Vagina (tissue), 2 donors: ENCODE data around the gene PRDM2. TPM values are rescaled to one million over a fixed set of nuclear protein-coding genes. Genes with fewer than 3 reads are reported as not detected.
"Not testable (repeated sequence)": the region's sequence is repeated elsewhere in the genome, so short reads cannot be mapped to it uniquely, and the experiment has no call there.

Source experiments
- DNase-seq, 2 donors: peaks; one replicate each; pipeline ENCODE4 v3.0.0-alpha.2; 2017; ENCODE audit errors: extremely low spot score in 2 of 2
- H3K27ac ChIP-seq: fragments of 200-600 bp; sonication (generic); one replicate; pipeline ENCODE4 v1.5.1; 2019
- H3K27me3 ChIP-seq: fragments of 200-600 bp; sonication (generic); one replicate; pipeline ENCODE4 v1.5.1; 2019
- H3K36me3 ChIP-seq, 2 donors: fragments of 200-600 bp; sonication (generic); one replicate each; pipeline ENCODE4 v1.5.1; 2017 to 2019
- H3K4me1 ChIP-seq: fragments of 200-600 bp; sonication (generic); one replicate; pipeline ENCODE4 v1.5.1; 2019
- H3K4me3 ChIP-seq, 2 donors: fragments of 200-600 bp; sonication (generic); 1 replicate in 1 of 2; 2 replicates in 1 of 2; pipeline ENCODE4 v1.5.1; 2016 to 2019
- H3K9me3 ChIP-seq: fragments of 200-600 bp; sonication (generic); one replicate; pipeline ENCODE4 v1.5.1; 2019
- CTCF ChIP-seq, 3 experiments: fragments of 450-650 bp in 2 of 3; fragments of 200-600 bp in 1 of 3; sonication (generic) in 1 of 3; IDR thresholded peaks; one replicate each; pipeline ENCODE4 v1.5.1; 2017 to 2019; ENCODE audit warnings: antibody characterized with exemption in 3 of 3, mild to moderate bottlenecking in 2 of 3, moderate library complexity in 2 of 3
- POLR2A ChIP-seq, 2 donors: fragments of 450-650 bp; IDR thresholded peaks; one replicate each; pipeline ENCODE4 v1.6.1; 2017; ENCODE audit warnings: antibody characterized with exemption in 2 of 2, mild to moderate bottlenecking in 2 of 2, moderate library complexity in 2 of 2
- POLR2AphosphoS5 ChIP-seq, 2 donors: sonication (generic); formaldehyde crosslinking; IDR thresholded peaks; one replicate each; pipeline ENCODE4 v1.9.0; 2017; ENCODE audit warnings: antibody characterized with exemption in 2 of 2, mild to moderate bottlenecking in 2 of 2, low read depth in 1 of 2; ENCODE audit not compliant: insufficient read depth in 1 of 2
- intact Hi-C: fragments of 100-400 bp; cut with DNase I; formaldehyde crosslinking; loops from one replicate; pipeline ENCODE4 v1.15.1; 2023
- total RNA-seq: library from RNA; depleted of rRNA; stranded (reverse); fragments of >200 nt; gene quantifications from one replicate; pipeline ENCODE4 v1.2.3, GENCODE V29; 2016

Gene PRDM2
- total RNA-seq, 1 donor from 2014 or later = 56.2 TPM

- intact Hi-C loops = no loop called here
- Histone ChIP-seq H3K9me3 (no peaks in the 10 kb centered on the region), H3K36me3 (no peaks in the 10 kb centered on the region), H3K27me3 (no peaks in the 10 kb centered on the region), H3K4me3 (no peak overlapping the region), H3K27ac (no peak overlapping the region), H3K4me1 (no peaks in the 10 kb centered on the region)
- TF ChIP-seq POLR2A (IDR thresholded peaks at IDR 0.05) (no peak), POLR2AphosphoS5 (IDR thresholded peaks at IDR 0.05; ENCODE audit: insufficient read depth in 1 of 2, low read depth in 1 of 2) (no peak), CTCF (IDR thresholded peaks at IDR 0.05) (no peak)
- no peak for DNase-seq
Observed at GRCh38 chr1:13674377-13674776, 25.6 kb upstream of the PRDM2 start.

GRCh38 chr1:13675151-13675651 lies 24.8 kb upstream of the PRDM2 start:
- intact Hi-C loops = no loop called here
- H3K27ac ChIP-seq = no peak overlapping the region

GRCh38 chr1:13677896-13678295 lies 22.1 kb upstream of the PRDM2 start:
- TF ChIP-seq POLR2AphosphoS5 (IDR thresholded peaks at IDR 0.05; ENCODE audit: insufficient read depth in 1 of 2, low read depth in 1 of 2) (no peak), CTCF (IDR thresholded peaks at IDR 0.05) (no peak), POLR2A (IDR thresholded peaks at IDR 0.05) (no peak)
- DNase-seq = no peak
- no peak overlapping the region for H3K4me3 ChIP-seq
- H3K9me3 ChIP-seq = no peaks in the 10 kb centered on the region
- intact Hi-C loops = no loop called here
- H3K27me3 ChIP-seq = no peaks in the 10 kb centered on the region
- H3K36me3 ChIP-seq = no peaks in the 10 kb centered on the region
- no peak overlapping the region for H3K27ac ChIP-seq
- H3K4me1 ChIP-seq = no peaks in the 10 kb centered on the region

More at GRCh38 chr1:13675151-13675651, 24.8 kb upstream of the PRDM2 start:
- no peak for TF ChIP-seq POLR2AphosphoS5 (IDR thresholded peaks at IDR 0.05; ENCODE audit: insufficient read depth in 1 of 2, low read depth in 1 of 2)
- no peak for TF ChIP-seq POLR2A (IDR thresholded peaks at IDR 0.05)
- no peak for TF ChIP-seq CTCF (IDR thresholded peaks at IDR 0.05)
- Histone ChIP-seq H3K9me3 (no peaks in the 10 kb centered on the region), H3K4me3 (no peak overlapping the region), H3K36me3 (no peaks in the 10 kb centered on the region), H3K4me1 (no peaks in the 10 kb centered on the region), H3K27me3 (no peaks in the 10 kb centered on the region)
- no peak for DNase-seq

GRCh38 chr1:13679651-13680050 lies 20.3 kb upstream of the PRDM2 start:
- Histone ChIP-seq H3K9me3 (no peaks in the 10 kb centered on the region), H3K36me3 (no peaks in the 10 kb centered on the region), H3K4me1 (no peaks in the 10 kb centered on the region), H3K27ac (no peak overlapping the region), H3K27me3 (no peaks in the 10 kb centered on the region), H3K4me3 (no peak overlapping the region)
- TF ChIP-seq POLR2AphosphoS5 (IDR thresholded peaks at IDR 0.05; ENCODE audit: insufficient read depth in 1 of 2, low read depth in 1 of 2) (no peak), CTCF (IDR thresholded peaks at IDR 0.05) (no peak), POLR2A (IDR thresholded peaks at IDR 0.05) (no peak)
- no peak for DNase-seq
- intact Hi-C loops = no loop called here

DNA sequence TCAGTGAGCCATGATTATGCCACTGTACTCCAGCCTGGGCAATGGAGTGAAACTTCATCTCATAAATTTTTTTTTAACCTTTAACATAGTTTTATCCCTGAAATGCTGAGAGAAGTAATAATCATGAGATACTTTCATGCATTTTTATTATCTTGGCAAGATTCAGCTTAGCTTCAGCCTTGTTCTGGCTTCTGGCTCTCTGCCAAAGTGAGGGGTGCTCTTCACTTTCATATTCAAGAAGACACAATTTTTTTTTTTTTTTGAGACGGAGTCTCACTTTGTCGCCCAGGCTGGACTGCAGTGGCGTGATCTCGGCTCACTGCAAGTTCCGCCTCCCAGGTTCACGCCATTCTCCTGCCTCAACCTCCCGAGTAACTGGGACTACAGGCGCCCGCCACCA lies 19.4 kb upstream of the PRDM2 start:
- H3K9me3 ChIP-seq, H3K36me3 ChIP-seq, DNase-seq, H3K4me3 ChIP-seq, intact Hi-C loops, H3K27ac ChIP-seq, H3K4me1 ChIP-seq, H3K27me3 ChIP-seq: not testable (repeated sequence)
